A549 (cell line): ENCODE results near the gene SETMAR. TPM values are rescaled to one million over a fixed set of nuclear protein-coding genes. Genes with fewer than 3 reads are reported as not detected.
A peak's percentile ranks its signal among the peaks of the same experiment; 100 is the strongest.

Experiments used
- ATAC-seq, 2 experiments: fragments of 200-7000 bp in 1 of 2; fragments of >200 bp in 1 of 2; cut with Nextera tagmentation in 1 of 2; cut with Tn5 transposase in 1 of 2; 3 replicates each; pipeline versions ENCODE4 v1.8.0 to v1.9.1; 2018 to 2020; ENCODE audit warnings: mild to moderate bottlenecking in 1 of 2, moderate library complexity in 1 of 2
- CTCF ChIA-PET: fragments of 300-600 bp; sonication (Branson Sonifier 250); formaldehyde crosslinking; extraction: SDS; loops from one replicate; lab custom pipeline; 2021; ENCODE audit warnings: antibody characterized with exemption, inconsistent platforms; lab: Yijun Ruan, JAX
- POLR2A ChIA-PET: fragments of 350-600 bp; formaldehyde crosslinking; extraction: SDS; loops from one replicate; lab custom pipeline; 2021; ENCODE audit warnings: antibody characterized with exemption, inconsistent platforms; lab: Yijun Ruan, JAX
- DNase-seq, 2 experiments: peaks; one replicate each; pipeline versions ENCODE4 v3.0.0 to v3.0.0-alpha.2; 2011 to 2016; ENCODE audit warnings: low read depth in 1 of 2, low spot score in 1 of 2
- FAIRE-seq: peaks from 2 replicates; lab custom pipeline; 2011; peaks lifted over from hg19 to GRCh38; lab: Jason Lieb, UNC
- H3K27ac ChIP-seq, 2 experiments: fragments of >200 bp; sonication (Bioruptor Twin); formaldehyde crosslinking; 3 replicates each; pipeline ENCODE4 v1.5.1; 2016 to 2017
- H3K4me1 ChIP-seq: fragments of >200 bp; sonication (Bioruptor Twin); formaldehyde crosslinking; 3 replicates; pipeline ENCODE4 v1.6.1; 2016
- H3K4me2 ChIP-seq: fragments of >200 bp; sonication (Bioruptor Twin); formaldehyde crosslinking; 3 replicates; pipeline ENCODE4 v1.6.1; 2016
- H3K4me3 ChIP-seq: fragments of >200 bp; sonication (Bioruptor Twin); formaldehyde crosslinking; 3 replicates; pipeline ENCODE4 v1.5.1; 2016
- H3K9me3 ChIP-seq: fragments of >200 bp; sonication (Bioruptor Twin); formaldehyde crosslinking; 3 replicates; pipeline ENCODE4 v1.6.1; 2016
- BHLHE40 ChIP-seq: IDR thresholded peaks from 2 replicates; pipeline ENCODE4 v1.6.1; 2012; ENCODE audit warnings: low read depth, low read length, inconsistent platforms
- CBX2 ChIP-seq: fragments of 200-600 bp; sonication (generic); IDR thresholded peaks from 2 replicates; pipeline ENCODE4 v1.6.1; 2016; ENCODE audit warnings: low read depth, mild to moderate bottlenecking, borderline replicate concordance
- CBX8 ChIP-seq: fragments of 200-600 bp; sonication (generic); IDR thresholded peaks from 2 replicates; pipeline ENCODE4 v1.6.1; 2016
- CHD2 ChIP-seq: fragments of 150-350 bp; IDR thresholded peaks from 2 replicates; pipeline ENCODE4 v1.6.1; 2014; ENCODE audit warnings: low read length; ENCODE audit not compliant: partially characterized antibody
- CTCF ChIP-seq: fragments of >200 bp; sonication (Bioruptor Twin); formaldehyde crosslinking; IDR thresholded peaks from 3 replicates; pipeline ENCODE4 v1.5.1; 2016
- E2F6 ChIP-seq: IDR thresholded peaks from 2 replicates; pipeline ENCODE4 v1.6.1; 2012; ENCODE audit warnings: low read depth, borderline replicate concordance
- FOSB ChIP-seq: fragments of 250-450 bp; sonication (Bioruptor Pico); IDR thresholded peaks from 2 replicates; pipeline ENCODE4 v1.5.0; 2020; ENCODE audit warnings: mild to moderate bottlenecking, moderate library complexity
- GATA3 ChIP-seq: IDR thresholded peaks from 2 replicates; pipeline ENCODE4 v1.6.1; 2012; ENCODE audit warnings: borderline replicate concordance
- JUNB ChIP-seq: fragments of >200 bp; sonication (Bioruptor Twin); formaldehyde crosslinking; IDR thresholded peaks from 2 replicates; pipeline ENCODE4 v1.6.1; 2016
- KDM1A ChIP-seq: fragments of 200-600 bp; sonication (generic); IDR thresholded peaks from 2 replicates; pipeline ENCODE4 v1.6.1; 2016; ENCODE audit warnings: low read depth, mild to moderate bottlenecking
- NFE2L2 ChIP-seq: fragments of 150-350 bp; conservative IDR thresholded peaks from 2 replicates; pipeline ENCODE4 v1.6.1; 2014; ENCODE audit warnings: low read length
- POLR2AphosphoS2 ChIP-seq: conservative IDR thresholded peaks from 2 replicates; pipeline ENCODE4 v1.6.1; 2012; ENCODE audit warnings: low read length, improper control_type of control experiment, inconsistent platforms
- RAD21 ChIP-seq, 2 experiments: fragments of >200 bp in 1 of 2; sonication (Bioruptor Twin) in 1 of 2; formaldehyde crosslinking in 1 of 2; IDR thresholded peaks in 1 of 2; conservative IDR thresholded peaks in 1 of 2; 2 replicates in 1 of 2; 3 replicates in 1 of 2; pipeline ENCODE4 v1.6.1; 2012 to 2018; ENCODE audit warnings: inconsistent platforms in 1 of 2
- RARB ChIP-seq: fragments of 250-450 bp; sonication (Bioruptor Pico); IDR thresholded peaks from 2 replicates; pipeline ENCODE4 v1.8.0; 2021; ENCODE audit warnings: mild to moderate bottlenecking, moderate library complexity
- REST ChIP-seq: fragments of 200-600 bp; sonication (generic); IDR thresholded peaks from 2 replicates; pipeline ENCODE4 v1.6.1; 2016; ENCODE audit warnings: antibody characterized with exemption, mild to moderate bottlenecking, moderate library complexity
- RFX5 ChIP-seq: fragments of 450-650 bp; IDR thresholded peaks from 2 replicates; pipeline ENCODE4 v1.7.1; 2014; ENCODE audit warnings: antibody characterized with exemption, mild to moderate bottlenecking, moderate library complexity
- SMC3 ChIP-seq: fragments of >200 bp; sonication (Bioruptor Twin); formaldehyde crosslinking; IDR thresholded peaks from 3 replicates; pipeline ENCODE4 v1.6.1; 2018; ENCODE audit warnings: inconsistent platforms
- SREBF2 ChIP-seq: fragments of 450-650 bp; IDR thresholded peaks from 2 replicates; pipeline ENCODE4 v1.6.1; 2014; ENCODE audit warnings: mild to moderate bottlenecking, moderate library complexity
- TFCP2L1 ChIP-seq: fragments of 250-450 bp; sonication (Bioruptor Pico); IDR thresholded peaks from 2 replicates; pipeline ENCODE4 v1.5.0; 2021; ENCODE audit warnings: mild to moderate bottlenecking
- ZFP36 ChIP-seq: fragments of 450-650 bp; IDR thresholded peaks from 2 replicates; pipeline ENCODE4 v1.6.1; 2014; ENCODE audit warnings: borderline replicate concordance; ENCODE audit not compliant: partially characterized antibody
- WGBS: methylation state at CpG from one replicate; pipeline ENCODE4 v1.1.6; 2017; ENCODE audit errors: missing lambda C conversion rate; 5-methylcytosine and 5-hydroxymethylcytosine counted together
- polyA plus RNA-seq, 4 experiments: library from polyadenylated mRNA; depleted of rRNA in 3 of 4; stranded (reverse); fragments of >200 nt; fragmentation: RNase III in 1 of 4; extraction: RNeasy Plus Mini Kit Qiagen cat#74134 plus additional on column Dnase treatment in 1 of 4; gene quantifications; 2 replicates in 3 of 4; 3 replicates in 1 of 4; pipeline ENCODE4 v1.2.3, GENCODE V29; 2011 to 2017

The SETMAR gene
- polyA plus RNA-seq, 2 of the 4 experiments (the other 2 are of a cell fraction) = 7.2 to 12.3 TPM

- DNase-seq (peak; percentile 70 to 76), FAIRE-seq (no peak), ATAC-seq (peak; percentile 84 to 89)
- TF ChIP-seq RAD21 (conservative IDR thresholded peaks at IDR 0.05 in 1 of 2, IDR thresholded peaks at IDR 0.05 in 1 of 2) (peak; percentile 85 to 88), CTCF (peak; percentile 89), KDM1A (no peak), SMC3 (peak; percentile 74)
- H3K4me3 ChIP-seq = no peak overlapping the region
- ChIA-PET POLR2A (interaction anchor here (0.5 to 1.5 kb wide), 4 partner anchors 116 to 445 kb away, joined by 3 to 7 read pairs (median 6); partner anchors contain the start of genes ITPR1 and SUMF1), CTCF (interaction anchor here (0.6 to 4.8 kb wide), 39 partner anchors 9 to 1973 kb away, joined by 3 to 121 read pairs (median 3); partner anchors contain the start of gene ITPR1)
- H3K4me1 ChIP-seq = 0 out of 3 replicates have a peak, but pooled peaks cover 3% of the 10 kb centered on the region
- H3K4me2 ChIP-seq = peak overlapping the region; percentile 62
- WGBS = 2% methylated on average over 2 of the region's 2 CpGs
- H3K27ac ChIP-seq = no peak overlapping the region
- H3K9me3 ChIP-seq = no peaks in the 10 kb centered on the region
Measured at GRCh38 chr3:4350789-4351163, 47.6 kb downstream of the SETMAR start.

GRCh38 chr3:4351164-4351855 lies 48.1 kb downstream of the SETMAR start:
- H3K9me3 ChIP-seq = no peaks in the 10 kb centered on the region
- no peak overlapping the region for H3K4me3 ChIP-seq
- 0 out of 3 replicates have a peak, but pooled peaks cover 3% of the 10 kb centered on the region for H3K4me1 ChIP-seq
- ChIA-PET POLR2A (interaction anchor here (0.5 to 1.5 kb wide), 4 partner anchors 116 to 445 kb away, joined by 3 to 7 read pairs (median 6); partner anchors contain the start of genes ITPR1 and SUMF1), CTCF (interaction anchor here (0.6 to 4.8 kb wide), 37 partner anchors 10 to 1974 kb away, joined by 3 to 121 read pairs (median 4); partner anchors contain the start of gene ITPR1)
- FAIRE-seq (no peak), DNase-seq (no peak), ATAC-seq (peak; percentile 43 to 65; a peak in 4 of 6 replicates)
- peak overlapping the region; percentile 62 for H3K4me2 ChIP-seq
- H3K27ac ChIP-seq = no peak overlapping the region
- TF ChIP-seq JUNB (no peak), FOSB (CRISPR knock-in tag) (no peak), ZFP36 (no peak), CHD2 (no peak), POLR2AphosphoS2 (no peak), SREBF2 (no peak), RFX5 (no peak), E2F6 (no peak), REST (no peak), CBX2 (no peak), NFE2L2 (no peak), RARB (no peak), GATA3 (no peak), KDM1A (no peak), TFCP2L1 (CRISPR knock-in tag) (no peak), CBX8 (no peak), BHLHE40 (no peak)
- 64% methylated on average over 11 of the region's 11 CpGs for WGBS
